ENCODE results near the gene EIF2D. TPM values are rescaled to one million over a fixed set of nuclear protein-coding genes. Genes with fewer than 3 reads are reported as not detected.
"Not testable (repeated sequence)": the region's sequence is repeated elsewhere in the genome, so short reads cannot be mapped to it uniquely, and the experiment has no call there.

Gene EIF2D
- polyA plus RNA-seq, 3 donors: 16.4 to 31.6 (median 16.8) TPM

GRCh38 chr1:206582537-206582936 lies 29.7 kb downstream of the EIF2D start:
- DNase-seq: no peak
- no peak overlapping the region for H3K4me2 ChIP-seq (replicated peaks; ENCODE audit: extremely low read depth, low read length, poor library complexity, severe bottlenecking)
- peaks cover 44% of the 10 kb centered on the region for H4K20me1 ChIP-seq (ENCODE audit: insufficient read depth, low read length)
- Mint-ChIP-seq H3K27me3 (ENCODE audit: low read depth in 3 of 3) (peaks cover 0 to 4% (median 0%) of the 10 kb centered on the region in 3 donors), H3K27ac (peak overlapping the region; percentile 95 to 100 (median 99)), H3K4me1 (peaks cover 62% of the 10 kb centered on the region), H3K36me3 (peaks cover 87 to 96% of the 10 kb centered on the region in 2 donors), H3K4me3 (no peak overlapping the region), H3K9me3 (peaks cover 0 to 2% (median 0%) of the 10 kb centered on the region in 7 donors)
- no peak overlapping the region for H3K9ac ChIP-seq (ENCODE audit: insufficient read depth, low read length, poor library complexity, severe bottlenecking)
- H3K79me2 ChIP-seq (ENCODE audit: insufficient read depth, low read length): peaks cover 68% of the 10 kb centered on the region
- WGBS (ENCODE audit: insufficient coverage): 100% methylated on average over 2 of the region's 5 CpGs
- H3K36me3 ChIP-seq (replicated peaks in 1 of 2; ENCODE audit: control insufficient read depth in 1 of 2, insufficient read depth in 2 of 2, low read length in 2 of 2): peaks cover 45 to 54% of the 10 kb centered on the region in 2 donors
- peaks cover 61 to 65% of the 10 kb centered on the region in 2 donors for H3K4me1 ChIP-seq (ENCODE audit: control insufficient read depth in 1 of 2, insufficient read depth in 2 of 2, low read length in 2 of 2)
- no peaks in the 10 kb centered on the region for H3K9me3 ChIP-seq (replicated peaks in 1 of 2; ENCODE audit: control insufficient read depth in 1 of 2, insufficient read depth in 1 of 2, low read length in 2 of 2)
- H3K27me3 ChIP-seq (ENCODE audit: control insufficient read depth in 2 of 2, insufficient read depth in 2 of 2, low read length in 2 of 2): no peaks in the 10 kb centered on the region
- peak overlapping the region; percentile 69 to 96 for H3K27ac ChIP-seq (ENCODE audit: low read depth in 1 of 2, low read length in 2 of 2)
- no peak overlapping the region for H2AFZ ChIP-seq (ENCODE audit: insufficient read depth, low read depth, low read length, poor library complexity, severe bottlenecking)
- no peak overlapping the region for H3K4me3 ChIP-seq (replicated peaks in 1 of 3; ENCODE audit: low read depth in 2 of 3, low read length in 3 of 3)
- TF ChIP-seq, protein P1, sequence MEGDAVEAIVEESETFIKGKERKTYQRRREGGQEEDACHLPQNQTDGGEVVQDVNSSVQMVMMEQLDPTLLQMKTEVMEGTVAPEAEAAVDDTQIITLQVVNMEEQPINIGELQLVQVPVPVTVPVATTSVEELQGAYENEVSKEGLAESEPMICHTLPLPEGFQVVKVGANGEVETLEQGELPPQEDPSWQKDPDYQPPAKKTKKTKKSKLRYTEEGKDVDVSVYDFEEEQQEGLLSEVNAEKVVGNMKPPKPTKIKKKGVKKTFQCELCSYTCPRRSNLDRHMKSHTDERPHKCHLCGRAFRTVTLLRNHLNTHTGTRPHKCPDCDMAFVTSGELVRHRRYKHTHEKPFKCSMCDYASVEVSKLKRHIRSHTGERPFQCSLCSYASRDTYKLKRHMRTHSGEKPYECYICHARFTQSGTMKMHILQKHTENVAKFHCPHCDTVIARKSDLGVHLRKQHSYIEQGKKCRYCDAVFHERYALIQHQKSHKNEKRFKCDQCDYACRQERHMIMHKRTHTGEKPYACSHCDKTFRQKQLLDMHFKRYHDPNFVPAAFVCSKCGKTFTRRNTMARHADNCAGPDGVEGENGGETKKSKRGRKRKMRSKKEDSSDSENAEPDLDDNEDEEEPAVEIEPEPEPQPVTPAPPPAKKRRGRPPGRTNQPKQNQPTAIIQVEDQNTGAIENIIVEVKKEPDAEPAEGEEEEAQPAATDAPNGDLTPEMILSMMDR (IDR thresholded peaks at IDR 0.05): no peak
- intact Hi-C loops (cut with micrococcal nuclease): loop anchor here (2.0 to 5.0 kb wide), 3 partner anchors 38 to 90 kb away; no protein-coding TSS in a partner anchor

GRCh38 chr1:206581571-206581981 lies 30.7 kb downstream of the EIF2D start:
- peaks cover 71% of the 10 kb centered on the region for H3K4me1 Mint-ChIP-seq
- Histone ChIP-seq H3K9me3 (replicated peaks in 1 of 2; ENCODE audit: control insufficient read depth in 1 of 2, insufficient read depth in 1 of 2, low read length in 2 of 2) (no peaks in the 10 kb centered on the region), H3K4me1 (ENCODE audit: control insufficient read depth in 1 of 2, insufficient read depth in 2 of 2, low read length in 2 of 2) (peaks cover 71 to 75% of the 10 kb centered on the region in 2 donors), H3K27ac (ENCODE audit: low read depth in 1 of 2, low read length in 2 of 2) (peak overlapping the region; percentile 96 to 98), H3K4me2 (replicated peaks; ENCODE audit: extremely low read depth, low read length, poor library complexity, severe bottlenecking) (peak overlapping the region; percentile 15), H3K9ac (ENCODE audit: insufficient read depth, low read length, poor library complexity, severe bottlenecking) (peak overlapping the region; percentile 32), H4K20me1 (ENCODE audit: insufficient read depth, low read length) (peaks cover 34% of the 10 kb centered on the region), H3K27me3 (ENCODE audit: control insufficient read depth in 2 of 2, insufficient read depth in 2 of 2, low read length in 2 of 2) (no peaks in the 10 kb centered on the region), H3K36me3 (replicated peaks in 1 of 2; ENCODE audit: control insufficient read depth in 1 of 2, insufficient read depth in 2 of 2, low read length in 2 of 2) (peaks cover 36 to 49% of the 10 kb centered on the region in 2 donors), H3K79me2 (ENCODE audit: insufficient read depth, low read length) (peaks cover 78% of the 10 kb centered on the region), H2AFZ (ENCODE audit: insufficient read depth, low read depth, low read length, poor library complexity, severe bottlenecking) (no peak overlapping the region), H3K4me3 (replicated peaks in 1 of 3; ENCODE audit: low read depth in 2 of 3, low read length in 3 of 3) (peak overlapping the region in 1 of 3 experiments; percentile 5)
- peaks cover 0 to 2% (median 0%) of the 10 kb centered on the region in 7 donors for H3K9me3 Mint-ChIP-seq
- peak overlapping the region; percentile 60 to 78 for H3K4me3 Mint-ChIP-seq
- peak; percentile 92 to 99 (median 95) for DNase-seq
- TF ChIP-seq, protein P1 (IDR thresholded peaks at IDR 0.05): no peak
- H3K36me3 Mint-ChIP-seq: peaks cover 83 to 94% of the 10 kb centered on the region in 2 donors
- H3K27me3 Mint-ChIP-seq (ENCODE audit: low read depth in 3 of 3): peaks cover 0 to 4% (median 0%) of the 10 kb centered on the region in 3 donors
- H3K27ac Mint-ChIP-seq: peak overlapping the region; percentile 97 to 100 (median 99)
- intact Hi-C loops (cut with micrococcal nuclease): loop anchor here (2.0 to 5.0 kb wide), 2 partner anchors 23 to 89 kb away; no protein-coding TSS in a partner anchor
- WGBS (ENCODE audit: insufficient coverage): 13% methylated on average over 6 of the region's 10 CpGs

DNA sequence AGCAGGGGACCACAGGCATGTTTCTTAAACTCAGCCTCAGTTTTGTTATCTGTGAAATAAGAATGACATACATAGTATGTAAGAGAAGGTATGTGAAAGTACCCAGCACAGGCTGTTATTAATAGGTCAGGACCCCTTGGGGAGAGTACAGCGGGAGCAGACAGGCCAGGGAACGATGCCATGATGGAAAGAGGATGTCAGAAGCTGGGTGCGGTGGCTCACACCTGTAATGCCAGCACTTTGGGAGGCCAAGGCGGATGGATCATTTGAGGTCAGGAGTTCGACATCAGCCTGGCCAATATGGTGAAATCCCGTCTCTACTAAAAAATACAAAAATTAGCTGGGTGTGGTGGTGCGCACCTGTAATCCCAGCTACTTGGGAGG lies 31.2 kb downstream of the EIF2D start:
- H3K9me3 Mint-ChIP-seq; H3K27me3 Mint-ChIP-seq (ENCODE audit: low read depth in 3 of 3); H2AFZ ChIP-seq (ENCODE audit: insufficient read depth, low read depth, low read length, poor library complexity, severe bottlenecking); H3K9me3 ChIP-seq (replicated peaks in 1 of 2; ENCODE audit: control insufficient read depth in 1 of 2, insufficient read depth in 1 of 2, low read length in 2 of 2); H3K27me3 ChIP-seq (ENCODE audit: control insufficient read depth in 2 of 2, insufficient read depth in 2 of 2, low read length in 2 of 2): not testable (repeated sequence)
- peaks cover 83 to 94% of the 10 kb centered on the region in 2 donors for H3K36me3 Mint-ChIP-seq
- WGBS (ENCODE audit: insufficient coverage): 86% methylated on average over 5 of the region's 7 CpGs
- H3K27ac Mint-ChIP-seq: peak overlapping the region; percentile 97 to 100 (median 99)
- Histone ChIP-seq H3K36me3 (replicated peaks in 1 of 2; ENCODE audit: control insufficient read depth in 1 of 2, insufficient read depth in 2 of 2, low read length in 2 of 2) (peaks cover 31 to 45% of the 10 kb centered on the region in 2 donors), H3K4me2 (replicated peaks; ENCODE audit: extremely low read depth, low read length, poor library complexity, severe bottlenecking) (peak overlapping the region; percentile 64), H3K9ac (ENCODE audit: insufficient read depth, low read length, poor library complexity, severe bottlenecking) (peak overlapping the region; percentile 80), H4K20me1 (ENCODE audit: insufficient read depth, low read length) (peaks cover 29% of the 10 kb centered on the region), H3K79me2 (ENCODE audit: insufficient read depth, low read length) (peaks cover 82% of the 10 kb centered on the region), H3K4me1 (ENCODE audit: control insufficient read depth in 1 of 2, insufficient read depth in 2 of 2, low read length in 2 of 2) (peaks cover 76 to 80% of the 10 kb centered on the region in 2 donors), H3K27ac (ENCODE audit: low read depth in 1 of 2, low read length in 2 of 2) (peak overlapping the region; percentile 96 to 98), H3K4me3 (replicated peaks in 1 of 3; ENCODE audit: low read depth in 2 of 3, low read length in 3 of 3) (peak overlapping the region in 1 of 3 experiments; percentile 50)
- intact Hi-C loops (cut with micrococcal nuclease): loop anchor here (2.0 to 5.0 kb wide), 2 partner anchors 22 to 89 kb away; no protein-coding TSS in a partner anchor
- H3K4me1 Mint-ChIP-seq: peaks cover 76% of the 10 kb centered on the region
- peak overlapping the region; percentile 60 to 78 for H3K4me3 Mint-ChIP-seq
- peak in 1 of 3 donors; percentile 20 for DNase-seq
